ENCODE data around the gene TNFAIP2.

DNA sequence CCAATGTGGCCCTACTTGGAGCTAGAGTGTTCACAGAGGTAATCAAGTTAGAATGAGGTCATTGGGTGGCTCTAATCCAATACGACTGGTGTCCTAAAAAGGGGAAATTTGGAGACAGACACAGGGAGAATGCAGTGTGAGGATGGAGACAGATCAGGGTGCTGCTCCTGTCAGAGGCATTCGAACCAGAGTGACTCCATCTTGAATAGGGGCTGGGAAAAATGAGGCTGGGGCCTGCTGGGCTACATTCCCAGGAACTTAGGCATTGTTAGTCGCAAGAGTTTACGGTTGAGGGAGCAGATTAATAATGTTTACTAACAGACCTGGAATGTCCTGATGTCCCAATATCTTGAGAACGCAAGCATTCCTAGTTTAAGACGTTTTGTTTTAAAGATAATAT is 20.2 kb downstream of the TNFAIP2 start:
- TF ChIP-seq EP300 (IDR thresholded peaks at IDR 0.05) (no peak), POLR2A (IDR thresholded peaks at IDR 0.05) (no peak), POLR2AphosphoS5 (IDR thresholded peaks at IDR 0.05) (no peak)
- TF ChIP-seq, protein P1, sequence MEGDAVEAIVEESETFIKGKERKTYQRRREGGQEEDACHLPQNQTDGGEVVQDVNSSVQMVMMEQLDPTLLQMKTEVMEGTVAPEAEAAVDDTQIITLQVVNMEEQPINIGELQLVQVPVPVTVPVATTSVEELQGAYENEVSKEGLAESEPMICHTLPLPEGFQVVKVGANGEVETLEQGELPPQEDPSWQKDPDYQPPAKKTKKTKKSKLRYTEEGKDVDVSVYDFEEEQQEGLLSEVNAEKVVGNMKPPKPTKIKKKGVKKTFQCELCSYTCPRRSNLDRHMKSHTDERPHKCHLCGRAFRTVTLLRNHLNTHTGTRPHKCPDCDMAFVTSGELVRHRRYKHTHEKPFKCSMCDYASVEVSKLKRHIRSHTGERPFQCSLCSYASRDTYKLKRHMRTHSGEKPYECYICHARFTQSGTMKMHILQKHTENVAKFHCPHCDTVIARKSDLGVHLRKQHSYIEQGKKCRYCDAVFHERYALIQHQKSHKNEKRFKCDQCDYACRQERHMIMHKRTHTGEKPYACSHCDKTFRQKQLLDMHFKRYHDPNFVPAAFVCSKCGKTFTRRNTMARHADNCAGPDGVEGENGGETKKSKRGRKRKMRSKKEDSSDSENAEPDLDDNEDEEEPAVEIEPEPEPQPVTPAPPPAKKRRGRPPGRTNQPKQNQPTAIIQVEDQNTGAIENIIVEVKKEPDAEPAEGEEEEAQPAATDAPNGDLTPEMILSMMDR (IDR thresholded peaks at IDR 0.05) = no peak
